HG03066 (cell line): ENCODE data around the gene PRR30.

Experiments used
- ATAC-seq: cut with Tn5 transposase; IDR thresholded peaks from one replicate; pipeline ENCODE4 v1.9.1; 2021; ENCODE audit warnings: low read depth; ENCODE audit not compliant: unreplicated experiment

PRR30 gene

GRCh38 chr2:27100036-27100435 is 39.2 kb downstream of the PRR30 start:
- ATAC-seq, result no peak

- ATAC-seq, result no peak
Measured at GRCh38 chr2:27099334-27099955, 39.8 kb downstream of the PRR30 start.

- ATAC-seq, result no peak
Measured at GRCh38 chr2:27097341-27097740, 41.9 kb downstream of the PRR30 start.

GRCh38 chr2:27096748-27097297 is 42.4 kb downstream of the PRR30 start:
- no peak for ATAC-seq

DNA sequence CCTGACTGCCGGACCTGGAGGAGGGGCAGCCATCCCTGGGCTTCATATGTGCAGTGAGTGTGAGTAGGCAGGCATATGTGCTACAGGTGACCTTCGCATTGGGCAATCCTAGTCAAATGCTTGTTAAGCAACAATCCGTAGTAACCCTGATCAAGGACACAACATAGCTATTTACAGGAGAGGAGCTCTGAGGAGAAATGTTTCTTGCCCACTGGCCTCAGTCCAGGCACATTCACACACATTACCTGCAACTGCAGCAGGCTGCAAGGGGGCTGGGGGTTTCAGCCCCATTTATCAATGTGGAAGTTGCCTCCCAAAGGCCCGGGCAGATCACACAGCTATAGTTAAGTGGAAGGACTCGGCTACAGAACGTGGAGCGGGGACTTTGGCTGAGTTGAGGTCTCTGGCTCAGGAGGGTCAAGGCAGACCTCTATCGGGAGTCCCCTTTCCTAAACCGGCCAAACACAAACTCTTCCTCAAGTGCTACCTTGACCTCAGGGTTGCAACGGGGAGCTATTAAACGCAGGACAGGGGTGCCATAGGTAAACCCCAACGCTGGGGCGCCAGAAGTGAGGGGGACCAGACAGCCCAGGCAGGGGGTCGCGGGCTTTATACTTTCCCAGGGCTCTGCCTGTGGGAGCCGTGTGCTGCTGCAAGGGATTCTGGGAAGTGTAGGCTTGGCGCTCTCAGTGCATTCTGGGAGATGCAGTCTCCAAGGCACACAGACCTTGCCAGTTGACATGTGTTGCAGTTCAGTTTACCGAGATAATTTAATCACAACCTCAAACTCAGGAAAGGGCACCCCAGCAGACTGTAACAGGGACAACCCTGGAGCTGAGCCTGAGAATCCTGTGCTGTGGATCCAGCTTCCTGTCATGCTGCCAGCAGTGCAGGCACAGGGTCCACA is 43.2 kb downstream of the PRR30 start:
- no peak for ATAC-seq

GRCh38 chr2:27095427-27095744 is 43.8 kb downstream of the PRR30 start:
- no peak for ATAC-seq

- no peak for ATAC-seq
Measured at GRCh38 chr2:27094353-27094984, 44.7 kb downstream of the PRR30 start.

GRCh38 chr2:27093430-27094352 is 45.5 kb downstream of the PRR30 start:
- ATAC-seq, result no peak

- ATAC-seq, result no peak
Measured at GRCh38 chr2:27092696-27093429, 46.3 kb downstream of the PRR30 start.

- ATAC-seq, result no peak
Measured at GRCh38 chr2:27091746-27092695, 47.2 kb downstream of the PRR30 start.

GRCh38 chr2:27089111-27089954 is 49.9 kb downstream of the PRR30 start:
- ATAC-seq, result no peak

DNA sequence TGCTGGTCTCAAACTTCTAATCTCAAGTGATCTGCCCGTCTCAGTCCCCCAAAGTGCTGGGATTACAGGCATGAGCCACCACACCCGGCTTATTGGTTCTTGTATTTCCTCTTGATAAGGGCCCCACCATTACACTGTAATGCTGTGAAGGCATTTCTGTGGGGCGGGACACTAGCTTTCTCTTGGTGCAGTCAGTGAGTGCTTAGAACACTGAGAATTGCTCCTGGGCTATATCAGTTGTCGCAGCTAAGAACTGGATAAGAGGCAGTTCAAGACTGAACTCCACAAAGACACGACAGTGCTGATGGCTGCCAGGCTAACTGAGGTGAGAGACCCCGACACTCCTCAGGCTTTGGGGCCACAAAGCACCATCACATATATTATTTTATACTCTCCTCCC is 50.6 kb downstream of the PRR30 start:
- no peak for ATAC-seq

DNA sequence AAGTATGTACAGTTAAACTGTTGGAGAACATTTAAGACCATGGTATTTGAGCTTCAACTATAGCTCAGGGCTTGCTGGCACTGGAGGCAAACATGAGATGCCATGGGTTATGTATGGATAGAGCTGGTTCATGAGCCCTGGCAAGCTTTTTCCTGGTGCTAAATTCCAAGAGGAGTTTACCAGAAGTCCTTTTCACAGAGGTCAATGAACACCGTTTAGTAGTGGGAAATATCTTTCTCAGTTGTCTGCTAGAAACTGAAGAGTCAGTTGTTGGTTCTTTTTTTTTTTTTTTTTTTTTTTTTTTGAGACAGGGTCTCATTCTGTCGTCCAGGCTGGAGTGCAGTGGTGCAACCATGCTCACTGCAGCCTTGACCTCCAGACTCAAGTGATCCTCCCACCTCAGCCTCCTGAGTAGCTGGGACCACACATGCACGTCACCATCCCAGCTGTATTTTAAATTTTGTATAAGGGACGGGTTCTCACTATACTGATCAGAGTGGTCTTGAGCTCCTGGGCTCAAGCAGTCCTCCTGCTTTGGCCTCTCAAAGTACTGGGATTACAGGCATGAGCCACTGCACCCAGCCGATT is 51.3 kb downstream of the PRR30 start:
- no peak for ATAC-seq
